WTC11 (cell line): ENCODE data around the gene UPF2. TPM values are rescaled to one million over a fixed set of nuclear protein-coding genes. Genes with fewer than 3 reads are reported as not detected.
"Not testable (repeated sequence)": the region's sequence is repeated elsewhere in the genome, so short reads cannot be mapped to it uniquely, and the experiment has no call there.

Experiments used
- ATAC-seq: fragments of 200-7000 bp; cut with Tn5 transposase; 2 replicates; pipeline ENCODE4 v1.10.0; 2021; ENCODE audit warnings: mild to moderate bottlenecking, moderate library complexity
- CTCF ChIA-PET: fragments of 300-600 bp; sonication (Branson Sonifier 250); formaldehyde crosslinking; loops from one replicate; lab custom pipeline; 2021; ENCODE audit warnings: antibody characterized with exemption; lab: Charles Lee
- POLR2A ChIA-PET: fragments of 350-600 bp; sonication (Branson Sonifier 250); formaldehyde crosslinking; loops from one replicate; lab custom pipeline; 2021; ENCODE audit warnings: antibody characterized with exemption; lab: Charles Lee
- DNase-seq: peaks from one replicate; pipeline ENCODE4 v3.0.0; 2021; ENCODE audit warnings: low spot score
- H3K27ac Mint-ChIP-seq: 2 replicates; pipeline ENCODE4 v1.8.0; 2021; ENCODE audit warnings: mixed read lengths
- H3K27me3 Mint-ChIP-seq: 2 replicates; pipeline ENCODE4 v1.8.0; 2021; ENCODE audit warnings: low read depth, mild to moderate bottlenecking, moderate library complexity, mixed read lengths
- H3K36me3 Mint-ChIP-seq: 2 replicates; pipeline ENCODE4 v1.8.0; 2021; ENCODE audit warnings: mixed read lengths
- H3K4me1 Mint-ChIP-seq: 2 replicates; pipeline ENCODE4 v1.8.0; 2022; ENCODE audit warnings: mixed read lengths
- H3K4me3 Mint-ChIP-seq: 2 replicates; pipeline ENCODE4 v1.8.0; 2021; ENCODE audit warnings: mild to moderate bottlenecking, moderate library complexity, mixed read lengths
- H3K9me3 Mint-ChIP-seq: 2 replicates; pipeline ENCODE4 v1.8.0; 2021; ENCODE audit warnings: mixed read lengths
- IRF2 ChIP-seq: sonication (generic); formaldehyde crosslinking; IDR thresholded peaks from 2 replicates; pipeline ENCODE4 v1.8.0; 2022; ENCODE audit warnings: low read depth, missing genetic modification reagents, borderline replicate concordance
- JUN ChIP-seq: sonication (generic); formaldehyde crosslinking; IDR thresholded peaks from 2 replicates; pipeline ENCODE4 v1.8.0; 2023; ENCODE audit warnings: mild to moderate bottlenecking, missing genetic modification reagents
- OVOL2 ChIP-seq: fragments of 250-450 bp; sonication (Bioruptor Pico); IDR thresholded peaks from 2 replicates; pipeline ENCODE4 v1.9.0; 2021; ENCODE audit warnings: mild to moderate bottlenecking, borderline replicate concordance
- SP1 ChIP-seq: sonication (generic); formaldehyde crosslinking; conservative IDR thresholded peaks from 2 replicates; pipeline ENCODE4 v1.8.1; 2022; ENCODE audit warnings: missing genetic modification reagents
- ZNF423 ChIP-seq: fragments of 250-450 bp; sonication (Bioruptor Pico); IDR thresholded peaks from 2 replicates; pipeline ENCODE4 v2.1.2; 2022; ENCODE audit warnings: mild to moderate bottlenecking, moderate library complexity
- total RNA-seq: library from RNA; stranded (reverse); gene quantifications from 3 replicates; pipeline ENCODE4 v1.2.3, GENCODE V29; 2021
- TF ChIP-seq, protein P1 (sequence below): sonication (generic); formaldehyde crosslinking; IDR thresholded peaks from 2 replicates; pipeline ENCODE4 v1.8.1; 2023; ENCODE audit warnings: mild to moderate bottlenecking, missing genetic modification reagents
- TF ChIP-seq, protein P2 (sequence below): sonication (generic); formaldehyde crosslinking; IDR thresholded peaks from 2 replicates; pipeline ENCODE4 v1.8.1; 2023; ENCODE audit warnings: mild to moderate bottlenecking, missing genetic modification reagents, borderline replicate concordance
- TF ChIP-seq, protein P3 (sequence below): fragments of 250-450 bp; sonication (Bioruptor Pico); IDR thresholded peaks from 2 replicates; pipeline ENCODE4 v1.9.0; 2021; ENCODE audit warnings: mild to moderate bottlenecking
- TF ChIP-seq, protein P4 (sequence below): sonication (generic); formaldehyde crosslinking; conservative IDR thresholded peaks from 2 replicates; pipeline ENCODE4 v1.8.1; 2022; ENCODE audit warnings: mild to moderate bottlenecking, missing genetic modification reagents
- TF ChIP-seq, protein P5 (sequence below): sonication (generic); formaldehyde crosslinking; IDR thresholded peaks from 2 replicates; pipeline ENCODE4 v1.8.1; 2023; ENCODE audit warnings: mild to moderate bottlenecking, missing genetic modification reagents
- TF ChIP-seq, protein P6 (sequence below): sonication (generic); formaldehyde crosslinking; IDR thresholded peaks from 2 replicates; pipeline ENCODE4 v1.8.0; 2023; ENCODE audit warnings: mild to moderate bottlenecking, missing genetic modification reagents

UPF2 gene
- total RNA-seq, 1 experiment from 2014 or later = 24.3 TPM

DNA sequence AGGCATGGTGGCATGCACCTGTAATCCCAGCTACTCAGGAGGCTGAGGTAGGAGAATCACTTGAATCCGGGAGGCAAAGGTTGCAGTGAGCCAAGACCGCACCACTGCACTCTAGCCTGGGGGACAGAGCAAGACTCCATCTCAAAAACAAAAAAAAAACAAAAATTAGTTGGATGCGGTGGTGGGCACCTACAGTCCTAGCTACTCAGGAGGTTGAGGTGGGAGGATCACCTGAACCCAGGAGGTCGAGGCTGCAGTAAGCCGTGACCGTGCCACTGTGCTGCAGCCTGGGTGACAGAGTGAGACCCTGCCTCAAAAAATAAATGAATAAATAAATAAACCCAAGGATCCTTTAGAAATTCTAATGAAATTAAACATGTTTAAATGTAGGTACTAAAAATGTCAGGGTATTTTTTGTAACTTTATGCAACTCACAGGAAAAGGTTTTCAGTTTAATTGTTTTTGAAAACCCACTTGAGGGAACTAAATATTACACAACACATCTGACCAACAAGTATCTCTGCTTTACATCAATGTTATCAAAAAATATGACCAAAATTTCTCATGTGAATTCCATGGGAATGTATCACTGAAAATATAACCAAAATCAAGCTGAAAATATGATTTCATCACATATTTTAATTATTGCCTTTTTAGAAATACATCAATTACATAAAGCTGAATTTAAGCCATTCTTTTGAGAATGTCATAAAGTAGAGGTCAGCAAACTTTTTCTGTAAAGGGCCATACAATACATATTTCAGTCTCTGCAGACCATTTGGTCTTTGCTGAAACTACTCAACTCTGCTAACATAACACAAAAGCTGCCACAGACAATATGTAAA lies 23.9 kb downstream of the UPF2 start (continued):
- TF ChIP-seq, protein P1, sequence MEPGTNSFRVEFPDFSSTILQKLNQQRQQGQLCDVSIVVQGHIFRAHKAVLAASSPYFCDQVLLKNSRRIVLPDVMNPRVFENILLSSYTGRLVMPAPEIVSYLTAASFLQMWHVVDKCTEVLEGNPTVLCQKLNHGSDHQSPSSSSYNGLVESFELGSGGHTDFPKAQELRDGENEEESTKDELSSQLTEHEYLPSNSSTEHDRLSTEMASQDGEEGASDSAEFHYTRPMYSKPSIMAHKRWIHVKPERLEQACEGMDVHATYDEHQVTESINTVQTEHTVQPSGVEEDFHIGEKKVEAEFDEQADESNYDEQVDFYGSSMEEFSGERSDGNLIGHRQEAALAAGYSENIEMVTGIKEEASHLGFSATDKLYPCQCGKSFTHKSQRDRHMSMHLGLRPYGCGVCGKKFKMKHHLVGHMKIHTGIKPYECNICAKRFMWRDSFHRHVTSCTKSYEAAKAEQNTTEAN = no peak
- TF ChIP-seq, protein P2, sequence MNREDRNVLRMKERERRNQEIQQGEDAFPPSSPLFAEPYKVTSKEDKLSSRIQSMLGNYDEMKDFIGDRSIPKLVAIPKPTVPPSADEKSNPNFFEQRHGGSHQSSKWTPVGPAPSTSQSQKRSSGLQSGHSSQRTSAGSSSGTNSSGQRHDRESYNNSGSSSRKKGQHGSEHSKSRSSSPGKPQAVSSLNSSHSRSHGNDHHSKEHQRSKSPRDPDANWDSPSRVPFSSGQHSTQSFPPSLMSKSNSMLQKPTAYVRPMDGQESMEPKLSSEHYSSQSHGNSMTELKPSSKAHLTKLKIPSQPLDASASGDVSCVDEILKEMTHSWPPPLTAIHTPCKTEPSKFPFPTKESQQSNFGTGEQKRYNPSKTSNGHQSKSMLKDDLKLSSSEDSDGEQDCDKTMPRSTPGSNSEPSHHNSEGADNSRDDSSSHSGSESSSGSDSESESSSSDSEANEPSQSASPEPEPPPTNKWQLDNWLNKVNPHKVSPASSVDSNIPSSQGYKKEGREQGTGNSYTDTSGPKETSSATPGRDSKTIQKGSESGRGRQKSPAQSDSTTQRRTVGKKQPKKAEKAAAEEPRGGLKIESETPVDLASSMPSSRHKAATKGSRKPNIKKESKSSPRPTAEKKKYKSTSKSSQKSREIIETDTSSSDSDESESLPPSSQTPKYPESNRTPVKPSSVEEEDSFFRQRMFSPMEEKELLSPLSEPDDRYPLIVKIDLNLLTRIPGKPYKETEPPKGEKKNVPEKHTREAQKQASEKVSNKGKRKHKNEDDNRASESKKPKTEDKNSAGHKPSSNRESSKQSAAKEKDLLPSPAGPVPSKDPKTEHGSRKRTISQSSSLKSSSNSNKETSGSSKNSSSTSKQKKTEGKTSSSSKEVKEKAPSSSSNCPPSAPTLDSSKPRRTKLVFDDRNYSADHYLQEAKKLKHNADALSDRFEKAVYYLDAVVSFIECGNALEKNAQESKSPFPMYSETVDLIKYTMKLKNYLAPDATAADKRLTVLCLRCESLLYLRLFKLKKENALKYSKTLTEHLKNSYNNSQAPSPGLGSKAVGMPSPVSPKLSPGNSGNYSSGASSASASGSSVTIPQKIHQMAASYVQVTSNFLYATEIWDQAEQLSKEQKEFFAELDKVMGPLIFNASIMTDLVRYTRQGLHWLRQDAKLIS (CRISPR knock-in tag) = no peak
- TF ChIP-seq, protein P3, sequence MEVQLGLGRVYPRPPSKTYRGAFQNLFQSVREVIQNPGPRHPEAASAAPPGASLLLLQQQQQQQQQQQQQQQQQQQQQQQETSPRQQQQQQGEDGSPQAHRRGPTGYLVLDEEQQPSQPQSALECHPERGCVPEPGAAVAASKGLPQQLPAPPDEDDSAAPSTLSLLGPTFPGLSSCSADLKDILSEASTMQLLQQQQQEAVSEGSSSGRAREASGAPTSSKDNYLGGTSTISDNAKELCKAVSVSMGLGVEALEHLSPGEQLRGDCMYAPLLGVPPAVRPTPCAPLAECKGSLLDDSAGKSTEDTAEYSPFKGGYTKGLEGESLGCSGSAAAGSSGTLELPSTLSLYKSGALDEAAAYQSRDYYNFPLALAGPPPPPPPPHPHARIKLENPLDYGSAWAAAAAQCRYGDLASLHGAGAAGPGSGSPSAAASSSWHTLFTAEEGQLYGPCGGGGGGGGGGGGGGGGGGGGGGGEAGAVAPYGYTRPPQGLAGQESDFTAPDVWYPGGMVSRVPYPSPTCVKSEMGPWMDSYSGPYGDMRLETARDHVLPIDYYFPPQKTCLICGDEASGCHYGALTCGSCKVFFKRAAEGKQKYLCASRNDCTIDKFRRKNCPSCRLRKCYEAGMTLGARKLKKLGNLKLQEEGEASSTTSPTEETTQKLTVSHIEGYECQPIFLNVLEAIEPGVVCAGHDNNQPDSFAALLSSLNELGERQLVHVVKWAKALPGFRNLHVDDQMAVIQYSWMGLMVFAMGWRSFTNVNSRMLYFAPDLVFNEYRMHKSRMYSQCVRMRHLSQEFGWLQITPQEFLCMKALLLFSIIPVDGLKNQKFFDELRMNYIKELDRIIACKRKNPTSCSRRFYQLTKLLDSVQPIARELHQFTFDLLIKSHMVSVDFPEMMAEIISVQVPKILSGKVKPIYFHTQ (CRISPR knock-in tag) = no peak
- no peak for TF ChIP-seq IRF2 (CRISPR knock-in tag)
- TF ChIP-seq, protein P4, sequence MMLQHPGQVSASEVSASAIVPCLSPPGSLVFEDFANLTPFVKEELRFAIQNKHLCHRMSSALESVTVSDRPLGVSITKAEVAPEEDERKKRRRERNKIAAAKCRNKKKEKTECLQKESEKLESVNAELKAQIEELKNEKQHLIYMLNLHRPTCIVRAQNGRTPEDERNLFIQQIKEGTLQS = no peak
- TF ChIP-seq JUN = no peak
- no peak for TF ChIP-seq ZNF423 (CRISPR knock-in tag)
- TF ChIP-seq, protein P5, sequence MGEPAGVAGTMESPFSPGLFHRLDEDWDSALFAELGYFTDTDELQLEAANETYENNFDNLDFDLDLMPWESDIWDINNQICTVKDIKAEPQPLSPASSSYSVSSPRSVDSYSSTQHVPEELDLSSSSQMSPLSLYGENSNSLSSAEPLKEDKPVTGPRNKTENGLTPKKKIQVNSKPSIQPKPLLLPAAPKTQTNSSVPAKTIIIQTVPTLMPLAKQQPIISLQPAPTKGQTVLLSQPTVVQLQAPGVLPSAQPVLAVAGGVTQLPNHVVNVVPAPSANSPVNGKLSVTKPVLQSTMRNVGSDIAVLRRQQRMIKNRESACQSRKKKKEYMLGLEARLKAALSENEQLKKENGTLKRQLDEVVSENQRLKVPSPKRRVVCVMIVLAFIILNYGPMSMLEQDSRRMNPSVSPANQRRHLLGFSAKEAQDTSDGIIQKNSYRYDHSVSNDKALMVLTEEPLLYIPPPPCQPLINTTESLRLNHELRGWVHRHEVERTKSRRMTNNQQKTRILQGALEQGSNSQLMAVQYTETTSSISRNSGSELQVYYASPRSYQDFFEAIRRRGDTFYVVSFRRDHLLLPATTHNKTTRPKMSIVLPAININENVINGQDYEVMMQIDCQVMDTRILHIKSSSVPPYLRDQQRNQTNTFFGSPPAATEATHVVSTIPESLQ = no peak
- TF ChIP-seq, protein P6, sequence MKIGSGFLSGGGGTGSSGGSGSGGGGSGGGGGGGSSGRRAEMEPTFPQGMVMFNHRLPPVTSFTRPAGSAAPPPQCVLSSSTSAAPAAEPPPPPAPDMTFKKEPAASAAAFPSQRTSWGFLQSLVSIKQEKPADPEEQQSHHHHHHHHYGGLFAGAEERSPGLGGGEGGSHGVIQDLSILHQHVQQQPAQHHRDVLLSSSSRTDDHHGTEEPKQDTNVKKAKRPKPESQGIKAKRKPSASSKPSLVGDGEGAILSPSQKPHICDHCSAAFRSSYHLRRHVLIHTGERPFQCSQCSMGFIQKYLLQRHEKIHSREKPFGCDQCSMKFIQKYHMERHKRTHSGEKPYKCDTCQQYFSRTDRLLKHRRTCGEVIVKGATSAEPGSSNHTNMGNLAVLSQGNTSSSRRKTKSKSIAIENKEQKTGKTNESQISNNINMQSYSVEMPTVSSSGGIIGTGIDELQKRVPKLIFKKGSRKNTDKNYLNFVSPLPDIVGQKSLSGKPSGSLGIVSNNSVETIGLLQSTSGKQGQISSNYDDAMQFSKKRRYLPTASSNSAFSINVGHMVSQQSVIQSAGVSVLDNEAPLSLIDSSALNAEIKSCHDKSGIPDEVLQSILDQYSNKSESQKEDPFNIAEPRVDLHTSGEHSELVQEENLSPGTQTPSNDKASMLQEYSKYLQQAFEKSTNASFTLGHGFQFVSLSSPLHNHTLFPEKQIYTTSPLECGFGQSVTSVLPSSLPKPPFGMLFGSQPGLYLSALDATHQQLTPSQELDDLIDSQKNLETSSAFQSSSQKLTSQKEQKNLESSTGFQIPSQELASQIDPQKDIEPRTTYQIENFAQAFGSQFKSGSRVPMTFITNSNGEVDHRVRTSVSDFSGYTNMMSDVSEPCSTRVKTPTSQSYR (CRISPR knock-in tag) = no peak
- TF ChIP-seq, all 79 proteins: peak for 0

DNA sequence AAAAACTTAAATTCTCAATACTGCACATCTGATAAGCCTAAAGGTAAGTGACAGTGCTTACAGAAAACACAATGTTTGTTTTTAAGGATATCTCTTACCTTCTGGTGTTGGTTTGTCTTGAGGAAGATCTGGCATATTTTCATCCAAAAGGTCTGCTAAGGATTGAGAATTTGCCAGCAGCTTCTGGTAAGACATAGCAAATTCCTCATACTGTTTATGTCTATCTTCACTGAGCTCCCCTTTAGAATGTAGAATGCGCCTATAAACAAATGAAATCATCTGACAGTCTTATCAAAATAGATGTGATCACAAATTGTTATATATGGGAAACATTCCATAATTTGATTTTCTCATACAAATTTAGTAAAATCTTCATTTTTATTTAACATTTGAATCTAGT lies 28.7 kb downstream of the UPF2 start:
- no peak overlapping the region for H3K4me3 Mint-ChIP-seq
- POLR2A ChIA-PET = no interaction called here
- ATAC-seq (no peak), DNase-seq (no peak)
- no peaks in the 10 kb centered on the region for H3K4me1 Mint-ChIP-seq
- H3K36me3 Mint-ChIP-seq = peaks cover 43% of the 10 kb centered on the region
- no peaks in the 10 kb centered on the region for H3K27me3 Mint-ChIP-seq
- CTCF ChIA-PET = no interaction called here
- no peak overlapping the region for H3K27ac Mint-ChIP-seq
- peaks cover 17% of the 10 kb centered on the region for H3K9me3 Mint-ChIP-seq
- TF ChIP-seq SP1 (CRISPR knock-in tag) (no peak), OVOL2 (no peak)

DNA sequence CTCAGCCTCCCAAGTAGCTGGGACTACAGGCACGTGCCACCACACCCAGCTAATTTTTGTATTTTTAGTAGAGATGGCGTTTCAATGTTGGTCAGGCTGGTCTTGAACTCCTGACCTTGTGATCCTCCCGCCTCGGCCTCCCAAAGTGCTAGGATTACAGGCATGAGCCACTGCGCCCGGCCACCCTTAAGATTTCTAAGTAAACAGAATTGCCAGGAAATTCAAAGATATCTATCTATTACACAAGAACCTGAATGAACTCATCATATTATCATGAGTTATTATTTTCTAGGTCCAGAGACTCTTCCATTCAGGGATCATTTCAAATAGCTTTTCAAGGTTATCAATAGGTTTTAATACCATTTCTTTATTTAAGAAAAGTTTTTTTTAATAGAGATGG lies 29.2 kb downstream of the UPF2 start:
- H3K4me1 Mint-ChIP-seq, H3K27me3 Mint-ChIP-seq, POLR2A ChIA-PET, H3K27ac Mint-ChIP-seq, ATAC-seq, CTCF ChIA-PET, DNase-seq, H3K4me3 Mint-ChIP-seq: not testable (repeated sequence)
- H3K36me3 Mint-ChIP-seq = peaks cover 47% of the 10 kb centered on the region
- peaks cover 20% of the 10 kb centered on the region for H3K9me3 Mint-ChIP-seq
